GM19468 (cell line): ENCODE data around the gene DGKG.

Source experiments
- ATAC-seq: cut with Tn5 transposase; IDR thresholded peaks from one replicate; pipeline ENCODE4 v1.9.1; 2021; ENCODE audit warnings: mild to moderate bottlenecking, moderate library complexity, moderate number of reproducible peaks; ENCODE audit not compliant: unreplicated experiment; ENCODE audit errors: extremely low read depth

Gene DGKG

DNA sequence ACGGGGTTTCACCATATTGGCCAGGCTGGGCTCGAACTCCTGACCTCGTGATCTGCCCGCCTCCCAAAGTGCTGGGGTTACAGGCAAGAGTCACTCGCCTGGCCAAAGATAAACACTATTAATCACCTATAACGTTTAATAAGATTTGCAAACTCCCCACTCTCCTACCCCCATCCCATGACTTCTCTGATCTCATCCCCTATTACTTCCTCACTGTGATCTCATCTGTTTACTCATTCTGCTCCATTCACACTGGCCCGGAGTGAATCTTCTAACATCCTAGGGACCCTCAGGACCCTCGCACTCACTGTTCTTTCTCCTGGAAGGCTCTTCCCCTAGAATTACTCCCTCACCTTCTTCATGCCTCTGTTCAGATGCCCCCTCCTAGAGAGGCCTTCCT, 78.9 kb downstream of the DGKG start:
- ATAC-seq = no peak

DNA sequence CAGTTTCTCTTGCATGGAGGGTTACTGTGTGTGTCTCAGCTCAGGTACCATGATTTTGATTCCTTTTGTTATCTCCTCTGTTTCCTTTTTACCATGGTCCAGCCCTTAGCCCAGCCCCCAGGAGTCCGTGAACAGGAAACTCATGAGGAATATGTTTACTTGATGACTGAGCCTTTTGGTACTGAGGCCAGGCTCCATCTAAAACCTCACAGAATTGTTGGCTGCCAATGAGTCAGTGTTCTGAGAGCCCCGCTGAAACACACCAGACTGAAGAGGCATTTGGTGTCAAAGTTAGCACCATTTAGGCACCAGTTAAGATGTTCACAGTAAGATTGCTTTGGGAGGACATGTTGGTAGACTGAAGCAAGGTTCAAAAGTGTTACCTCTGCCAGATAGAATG, 80.9 kb downstream of the DGKG start:
- no peak for ATAC-seq

DNA sequence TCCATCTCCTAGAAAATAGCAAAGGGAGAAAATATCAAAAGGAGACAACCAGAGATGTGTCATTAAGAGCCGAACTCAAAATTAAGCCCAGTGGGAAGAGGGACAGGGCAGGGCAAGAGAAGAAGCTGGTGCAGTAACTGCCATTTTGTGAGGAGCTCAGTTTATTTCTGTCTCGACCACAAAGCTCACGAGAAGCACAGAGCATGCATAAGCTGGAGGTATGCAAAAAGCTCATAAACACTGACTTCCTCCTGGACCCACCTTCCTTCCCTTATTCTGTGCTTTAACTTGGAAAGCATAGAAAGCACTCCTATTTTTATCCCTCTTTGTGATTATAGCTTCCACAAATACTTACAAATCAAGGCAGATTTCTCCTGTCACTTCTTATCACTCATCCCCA, 81.3 kb downstream of the DGKG start:
- ATAC-seq = no peak

DNA sequence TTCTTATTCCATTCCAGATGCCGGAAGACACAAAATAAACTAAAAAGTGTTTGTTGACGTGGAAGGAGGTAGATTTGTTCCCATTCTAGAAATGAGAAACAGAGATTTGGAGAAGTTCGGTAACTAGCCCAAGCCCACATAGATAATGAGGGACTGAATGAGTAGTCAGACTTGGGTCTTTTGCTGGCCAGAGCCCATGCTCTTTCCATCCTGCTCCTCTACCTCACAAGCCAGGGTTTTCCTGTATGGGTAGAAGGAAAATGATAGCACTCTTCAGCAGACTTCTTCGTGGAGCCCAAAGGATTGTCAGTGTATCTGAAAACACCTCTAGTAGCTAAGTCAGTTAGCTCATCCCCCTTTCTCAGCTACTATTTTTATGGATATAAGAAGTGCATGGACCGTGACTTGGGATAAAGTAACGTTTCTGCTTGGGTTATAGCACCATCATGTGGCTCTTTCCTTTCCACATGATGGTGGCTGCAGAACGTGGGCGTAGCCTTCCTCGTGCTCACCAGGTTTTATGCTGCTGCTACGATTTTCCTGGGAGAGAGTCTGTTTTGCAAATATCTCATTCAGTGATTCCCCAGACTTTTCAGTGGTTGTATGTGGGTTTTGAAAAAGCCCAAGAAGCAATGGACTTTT, 84.6 kb downstream of the DGKG start:
- ATAC-seq = no peak

DNA sequence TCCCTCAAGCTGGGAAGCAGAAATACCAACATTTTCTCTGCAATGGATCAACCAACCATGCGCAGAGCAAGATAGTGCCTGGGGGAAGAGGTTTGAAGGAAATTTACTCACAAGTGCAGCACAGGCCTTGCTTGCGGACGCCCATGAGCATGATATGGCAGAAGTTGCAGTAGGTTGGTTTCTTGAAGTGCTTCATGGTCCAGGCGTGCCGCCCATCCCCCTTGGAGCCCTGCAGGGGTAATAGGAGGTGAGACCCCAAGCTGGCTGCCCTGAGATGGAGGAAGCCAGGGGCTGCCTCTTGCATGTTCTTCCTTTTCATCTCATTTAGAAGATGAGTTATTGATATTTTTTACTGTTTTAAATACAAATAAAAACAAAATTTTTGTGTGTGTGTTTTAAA, 86.6 kb downstream of the DGKG start:
- ATAC-seq = no peak

DNA sequence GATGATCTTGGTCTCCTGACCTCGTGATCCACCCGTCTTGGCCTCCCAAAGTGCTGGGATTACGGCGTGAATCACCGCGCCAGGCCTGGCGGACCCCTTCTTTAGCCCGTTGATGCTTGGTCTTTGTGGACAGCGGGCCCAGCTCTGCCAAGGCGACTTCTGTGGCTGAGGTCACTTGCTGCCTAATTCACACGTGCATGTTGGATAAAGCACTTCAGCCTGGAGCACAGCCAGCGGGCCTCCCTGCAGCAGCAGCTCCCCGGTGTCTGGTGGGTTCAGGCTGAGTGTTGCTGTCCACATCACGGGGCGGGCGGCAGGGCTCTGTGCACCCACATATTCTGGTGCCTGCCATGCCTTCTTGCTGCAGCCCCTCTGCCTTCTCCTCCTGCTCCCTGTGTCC, 88.4 kb downstream of the DGKG start:
- ATAC-seq = no peak

DNA sequence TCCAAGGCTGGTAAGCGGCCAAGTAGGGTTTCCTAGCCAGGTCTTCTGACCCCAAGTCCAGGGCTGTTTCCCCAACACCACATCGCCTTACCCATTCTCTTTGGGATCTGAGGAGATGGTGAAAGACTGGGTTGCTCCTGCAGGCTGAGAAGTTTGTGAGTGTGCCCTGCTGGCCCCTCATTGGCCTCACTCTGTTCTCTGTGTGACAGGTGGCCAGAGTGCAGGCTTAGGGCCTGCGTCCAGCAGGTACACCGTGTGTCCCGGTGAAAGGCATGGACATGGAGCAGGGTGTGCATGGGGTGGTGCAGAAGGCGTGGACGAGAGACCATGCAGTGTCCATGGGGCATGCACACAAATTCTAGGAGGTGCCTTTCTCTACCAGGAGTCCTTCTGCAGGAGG, 91.3 kb downstream of the DGKG start:
- no peak for ATAC-seq

DNA sequence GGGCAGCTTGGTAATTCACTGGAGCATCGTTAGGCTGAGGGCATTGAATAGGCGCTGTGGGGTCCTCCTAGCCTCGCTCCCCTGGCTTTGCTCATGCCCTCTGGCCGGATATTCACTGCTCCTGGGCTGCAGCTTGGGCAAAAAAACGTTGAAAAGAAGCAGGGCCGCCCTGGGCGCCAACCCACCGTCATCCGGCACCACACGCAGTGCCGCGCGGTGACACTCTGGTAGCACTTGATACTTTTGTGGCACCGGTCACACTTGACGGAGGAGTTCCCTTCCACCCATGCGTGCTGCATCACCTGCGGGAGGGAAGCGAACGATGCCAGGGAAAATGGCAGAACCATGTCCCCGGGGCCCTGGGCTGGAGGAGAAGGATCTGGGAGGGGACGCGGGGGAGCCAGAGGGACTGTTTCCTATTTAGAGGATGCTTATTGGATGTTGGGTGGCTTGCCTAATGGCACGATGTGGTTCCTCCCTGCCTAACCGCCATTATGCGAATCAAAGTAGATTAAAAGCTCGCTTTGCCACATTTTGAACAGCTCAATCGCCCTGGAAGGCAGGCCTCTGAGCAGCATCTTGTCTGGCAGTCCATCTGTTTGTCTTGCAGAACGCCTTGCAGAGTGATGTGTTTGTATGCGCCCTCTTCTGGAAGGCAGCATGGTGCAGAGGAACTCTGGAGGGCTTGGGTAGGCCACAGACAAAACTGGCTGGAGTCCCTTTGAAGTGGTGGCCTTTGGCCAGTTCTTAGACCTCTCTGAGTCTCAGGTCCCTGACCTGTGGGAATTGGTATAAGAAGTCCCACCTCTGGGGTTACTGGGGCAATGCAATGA, 93.2 kb downstream of the DGKG start:
- ATAC-seq = no peak

DNA sequence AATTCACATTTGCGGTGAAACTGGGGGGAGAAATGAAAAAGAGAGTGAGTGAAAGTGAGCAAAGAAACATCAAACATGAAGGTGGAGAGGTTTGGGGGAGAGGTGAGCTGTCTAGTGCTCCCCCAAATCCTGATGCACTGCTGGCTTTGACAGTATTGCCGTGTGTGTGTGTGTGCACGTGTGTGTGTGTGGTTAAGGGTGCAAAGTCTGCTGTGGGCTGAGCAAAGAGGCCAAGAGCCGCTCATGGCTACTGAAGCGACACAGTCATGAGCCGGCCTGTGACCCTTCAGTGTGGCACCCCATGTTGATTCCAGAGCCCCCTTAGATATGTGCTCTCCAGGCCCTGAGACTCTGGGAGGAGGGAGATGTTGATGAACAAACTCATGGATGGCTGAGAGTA, 94.3 kb downstream of the DGKG start:
- no peak for ATAC-seq

DNA sequence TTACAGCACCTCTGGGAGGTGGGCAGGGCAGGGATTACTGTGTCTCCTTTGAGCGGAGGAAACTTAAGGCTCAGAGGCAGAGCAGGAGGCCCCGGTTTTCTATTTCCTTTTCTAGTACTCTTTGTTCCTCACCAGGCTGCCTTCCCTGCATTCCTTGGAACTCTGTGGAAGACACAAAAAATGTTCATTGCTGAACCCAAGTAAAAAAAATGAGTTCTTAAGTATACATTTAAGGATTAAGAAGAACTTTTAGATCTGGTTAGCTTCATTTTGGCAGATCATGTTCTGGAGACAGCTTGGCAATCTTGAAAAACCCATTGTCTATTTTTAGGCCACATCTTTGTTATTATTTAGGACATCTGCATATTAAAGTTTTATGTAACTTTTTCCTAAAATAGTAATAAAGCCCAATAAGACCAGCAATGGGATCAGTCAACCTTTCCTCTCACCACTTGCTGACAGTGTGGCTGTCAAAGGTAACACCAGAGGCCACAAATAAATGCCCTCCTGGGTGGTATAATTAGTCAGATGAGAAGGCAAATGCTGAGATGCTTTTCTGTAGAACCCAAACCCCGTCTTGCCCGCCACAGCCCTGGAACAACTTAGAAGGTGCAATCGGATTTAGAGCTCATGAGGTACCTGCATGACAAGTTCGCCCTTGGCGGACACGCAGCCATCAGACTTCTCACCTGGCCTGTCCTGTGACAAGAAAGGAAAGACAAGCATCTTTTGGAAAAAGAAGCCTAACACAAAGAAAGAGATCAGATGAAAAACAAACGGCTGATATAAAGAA, 97.2 kb downstream of the DGKG start:
- ATAC-seq = no peak

DNA sequence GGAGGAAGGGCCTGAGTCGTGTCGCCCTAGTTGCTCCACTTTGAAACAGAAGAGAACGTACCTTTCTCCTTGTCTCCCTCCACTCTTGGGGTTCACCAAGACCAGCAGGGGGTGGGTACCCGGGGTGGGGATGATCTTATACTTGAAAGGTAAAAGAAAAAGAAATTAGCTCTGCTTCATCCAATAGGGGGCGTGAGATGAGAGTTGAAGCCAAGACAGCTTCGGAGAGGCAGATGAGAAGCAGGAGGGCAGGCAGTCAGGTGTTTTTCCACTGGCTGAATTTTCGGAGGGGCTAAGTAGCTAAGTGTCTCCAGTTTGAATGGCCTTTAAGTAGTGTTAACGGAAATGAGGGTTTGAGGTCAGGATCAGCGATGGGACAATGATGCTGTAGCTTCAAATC, 100.4 kb downstream of the DGKG start:
- ATAC-seq = no peak

DNA sequence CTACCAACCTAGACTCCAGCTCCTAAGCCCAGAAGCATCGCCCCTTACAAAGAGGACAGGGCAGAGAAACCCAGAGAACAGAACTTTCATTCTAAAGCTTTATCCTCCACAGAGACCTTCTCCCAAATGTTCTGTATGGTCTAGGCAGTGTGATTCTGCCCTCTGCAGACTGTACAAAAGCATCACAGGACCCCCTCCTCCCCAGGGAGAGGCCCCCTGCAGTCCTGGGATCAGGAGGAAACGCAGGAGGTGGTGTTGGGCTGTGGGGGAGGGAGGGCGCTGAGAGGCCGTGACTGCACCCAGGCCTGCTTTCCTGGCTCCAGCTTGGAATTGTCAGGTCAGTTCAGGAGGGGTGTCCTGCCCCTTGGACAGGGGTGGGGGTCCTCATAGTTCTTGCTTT, 101.3 kb downstream of the DGKG start:
- ATAC-seq = no peak

DNA sequence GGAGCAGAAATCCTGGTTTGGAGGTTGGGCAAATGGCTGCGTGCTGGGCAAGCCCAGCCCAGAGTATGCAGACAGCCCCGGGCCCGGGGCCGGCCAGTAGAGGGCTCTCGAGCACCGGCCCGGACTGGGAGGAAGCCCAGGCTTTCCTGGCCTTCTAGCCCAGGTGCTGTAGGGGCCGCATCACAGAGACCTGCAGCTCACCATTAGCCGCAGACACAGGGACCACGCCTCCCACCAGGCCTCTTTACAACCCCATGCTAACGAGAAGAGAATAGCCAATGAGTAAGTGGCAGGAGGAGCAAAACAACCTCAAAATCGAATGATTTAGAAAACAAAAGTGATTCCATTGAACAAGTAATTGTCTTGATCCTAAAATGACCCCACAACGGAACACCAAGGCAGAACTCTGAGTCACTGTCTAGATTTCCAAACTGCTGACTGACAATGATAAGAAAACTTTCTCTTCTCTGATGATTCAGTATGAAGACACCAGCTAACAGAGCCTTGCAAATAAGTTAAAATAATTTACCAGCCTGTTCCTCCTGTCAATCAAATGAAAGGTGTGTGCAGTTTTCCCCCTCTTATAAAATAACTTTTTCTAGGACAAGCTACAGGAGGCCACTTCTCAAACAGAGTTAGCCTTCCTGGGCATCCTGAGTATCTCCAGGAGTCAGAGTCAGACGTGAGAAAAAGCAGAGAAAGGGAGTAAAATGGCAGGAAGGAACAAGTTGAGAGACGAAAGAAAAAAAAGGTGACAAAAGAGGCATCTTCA, 102.2 kb downstream of the DGKG start:
- peak; percentile 32 for ATAC-seq

DNA sequence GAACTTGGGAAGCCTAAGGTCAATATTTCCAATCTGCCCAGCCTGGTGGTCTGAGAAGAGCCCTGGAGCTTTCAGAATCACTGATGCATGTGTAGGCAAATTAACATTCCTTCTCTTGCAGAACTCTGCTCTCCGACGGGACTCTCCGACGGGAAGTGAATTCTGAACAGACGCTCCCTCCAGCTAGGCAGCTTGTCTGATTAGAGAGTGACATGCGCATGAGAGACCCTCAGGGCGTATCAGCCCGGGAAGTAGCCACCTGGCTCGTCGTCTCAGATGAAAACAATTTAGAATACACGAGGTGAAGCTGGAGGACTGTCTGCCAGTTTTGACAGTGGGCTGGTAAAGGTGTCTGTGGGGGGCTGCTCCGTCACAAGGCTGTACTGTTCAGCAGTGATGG, 103.1 kb downstream of the DGKG start:
- no peak for ATAC-seq

DNA sequence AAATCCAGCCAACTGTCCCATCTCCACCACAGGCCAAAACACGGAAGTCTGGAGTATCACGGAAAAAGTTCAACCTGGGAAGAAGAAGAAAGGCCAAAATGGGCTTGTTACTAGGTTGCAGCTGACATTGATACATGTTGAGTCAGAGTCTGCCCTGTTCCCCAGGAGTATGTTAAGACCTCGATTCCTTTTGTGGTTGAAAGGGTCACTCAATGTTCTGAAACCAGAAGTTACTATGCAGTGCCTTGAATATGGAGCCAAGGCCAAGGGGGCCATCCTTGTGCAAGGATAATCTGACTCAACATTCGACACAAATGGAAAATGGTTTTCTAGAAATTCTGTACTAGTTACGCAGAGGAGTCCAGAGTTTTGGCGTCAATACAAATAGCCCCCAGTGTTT, 104.2 kb downstream of the DGKG start:
- no peak for ATAC-seq

DNA sequence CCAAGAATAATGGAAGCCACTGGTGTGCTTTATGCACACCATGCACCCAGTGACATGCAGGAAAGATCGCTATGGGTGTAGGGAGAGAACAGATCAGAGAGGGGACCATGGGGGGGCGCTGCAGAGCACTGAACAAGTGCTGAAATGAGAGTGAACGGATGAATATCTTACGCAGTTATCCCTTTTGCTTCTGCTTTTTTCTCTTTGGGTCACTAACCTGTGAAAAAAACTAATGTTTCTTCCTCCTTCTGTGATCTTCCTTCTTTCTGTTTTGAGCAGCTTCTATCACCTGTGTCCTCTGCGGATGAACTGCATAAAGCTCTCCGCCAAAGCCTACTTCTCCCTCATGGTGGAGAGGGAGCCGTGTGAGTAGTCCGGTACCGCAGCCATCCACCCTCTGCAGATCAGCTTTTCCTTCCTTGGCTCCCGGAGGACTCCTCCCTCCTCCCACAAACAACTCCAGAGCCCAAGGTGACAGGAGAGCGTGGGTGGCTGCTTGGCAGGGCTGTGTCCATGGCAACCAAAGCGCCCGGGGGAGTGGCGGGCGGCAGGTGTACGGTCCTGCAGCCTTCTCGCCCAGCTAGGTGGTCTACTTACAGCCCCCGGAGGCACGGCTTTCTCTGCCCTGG, 106.2 kb downstream of the DGKG start:
- ATAC-seq = no peak

DNA sequence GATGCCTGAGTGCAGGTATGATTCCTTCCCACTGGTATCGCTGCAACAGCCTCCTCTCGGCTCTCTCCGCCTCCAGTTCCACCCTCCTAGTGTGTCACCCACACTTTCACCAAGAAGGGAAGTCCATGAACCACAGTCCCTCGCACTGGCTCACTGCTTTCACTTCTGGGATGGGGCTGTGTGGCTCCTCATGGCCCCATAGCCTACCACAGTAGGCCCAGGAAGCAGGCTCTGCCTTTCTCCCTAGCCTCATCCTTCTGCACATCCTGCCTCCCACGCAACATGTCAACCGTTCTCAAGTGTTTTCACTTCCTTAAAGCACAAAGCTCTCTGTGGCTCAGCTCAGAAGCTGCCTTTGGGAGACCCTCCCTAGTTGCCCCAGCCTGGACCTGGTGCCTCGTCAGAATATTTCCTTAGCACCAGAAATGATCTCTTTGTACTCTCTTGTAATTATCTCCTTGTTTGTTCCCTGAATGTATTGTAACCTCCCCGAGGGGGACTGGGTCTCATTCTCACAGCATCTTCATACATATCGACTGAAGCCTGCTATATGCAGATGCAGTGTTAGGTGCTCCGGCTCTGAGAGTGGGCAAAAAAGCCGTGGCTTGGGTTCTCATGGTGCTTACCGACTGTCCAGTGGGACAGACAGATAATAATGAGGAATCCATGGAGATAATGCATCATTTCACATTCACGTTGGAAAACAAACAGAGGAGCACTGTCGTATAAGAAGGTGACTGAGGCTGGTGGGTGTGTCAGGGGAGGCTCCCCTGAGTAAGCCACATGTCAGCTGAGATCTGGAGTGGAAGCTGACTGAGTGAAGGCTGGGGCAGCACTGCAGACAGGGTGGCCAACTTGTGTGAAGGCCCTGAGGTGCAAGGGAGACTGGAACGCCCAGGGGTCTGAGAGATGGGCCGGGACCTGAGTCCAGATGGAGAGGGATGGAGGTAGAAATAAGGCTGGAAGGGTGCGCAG, 107.1 kb downstream of the DGKG start:
- ATAC-seq = peak; percentile 37

DNA sequence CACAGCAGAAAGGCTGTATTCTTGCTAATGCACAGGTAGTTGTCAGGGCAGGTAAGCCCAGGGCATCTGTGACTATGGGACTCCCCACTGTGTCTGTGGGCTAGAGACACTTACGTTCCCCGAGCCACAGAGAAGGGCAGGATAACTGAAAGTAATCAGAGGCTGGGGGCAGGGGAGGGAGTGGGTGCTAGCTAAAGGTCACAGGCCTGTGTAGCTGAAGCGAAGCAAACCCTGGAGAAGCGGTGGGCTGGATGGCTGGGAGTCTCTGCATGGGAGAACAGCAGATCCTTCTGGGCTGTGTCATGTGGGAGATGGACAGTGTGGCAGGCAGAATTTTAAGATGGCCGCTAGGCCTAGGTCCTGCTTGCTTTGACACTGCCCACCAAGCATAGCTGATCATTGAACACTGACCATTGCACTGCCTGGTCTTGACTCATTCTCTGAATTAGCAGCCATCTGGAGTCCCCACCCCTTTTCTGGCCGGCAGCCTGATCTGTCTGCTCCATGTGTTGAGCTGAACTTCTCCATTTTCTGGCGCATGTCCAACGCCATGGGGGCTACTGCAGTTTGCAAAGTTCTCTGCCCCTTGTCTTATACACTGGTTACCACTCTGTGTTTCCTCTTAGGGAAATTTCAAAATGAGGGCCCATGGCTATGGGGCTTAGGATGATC, 110.0 kb downstream of the DGKG start:
- no peak for ATAC-seq
